ENCODE data around the gene USP25.

USP25 gene

DNA sequence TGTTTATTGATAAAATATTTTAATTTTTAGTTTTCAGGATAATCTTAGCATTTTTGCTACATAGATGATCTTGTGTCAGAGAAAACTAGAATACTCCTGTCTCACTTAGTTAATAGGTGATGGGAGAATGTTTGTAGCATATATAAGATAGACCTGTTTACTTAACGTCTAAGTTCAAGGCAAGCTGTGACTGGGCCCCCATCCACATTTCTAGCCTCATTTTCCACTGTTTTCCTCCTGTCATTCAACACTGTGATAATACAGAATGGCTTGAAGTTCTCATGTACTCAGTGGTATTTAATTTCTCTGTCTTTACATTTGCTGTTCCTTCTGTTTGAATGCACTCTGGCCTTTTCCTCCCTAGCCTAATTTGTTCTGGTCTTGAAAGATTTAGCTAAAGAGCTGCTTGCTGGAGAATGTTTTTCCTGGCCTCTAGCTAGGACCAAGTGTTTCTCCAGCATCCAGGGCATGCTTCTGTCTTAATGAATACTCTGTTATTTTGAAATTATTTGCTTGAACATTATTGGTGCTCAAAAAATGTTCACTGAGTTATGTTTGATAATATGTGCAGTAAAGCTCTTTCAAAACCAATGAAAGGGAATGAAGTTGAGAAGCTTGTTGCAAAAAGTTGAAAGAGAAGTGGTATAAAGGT, 37.3 kb downstream of the USP25 start:
- no peak for DNase-seq

DNA sequence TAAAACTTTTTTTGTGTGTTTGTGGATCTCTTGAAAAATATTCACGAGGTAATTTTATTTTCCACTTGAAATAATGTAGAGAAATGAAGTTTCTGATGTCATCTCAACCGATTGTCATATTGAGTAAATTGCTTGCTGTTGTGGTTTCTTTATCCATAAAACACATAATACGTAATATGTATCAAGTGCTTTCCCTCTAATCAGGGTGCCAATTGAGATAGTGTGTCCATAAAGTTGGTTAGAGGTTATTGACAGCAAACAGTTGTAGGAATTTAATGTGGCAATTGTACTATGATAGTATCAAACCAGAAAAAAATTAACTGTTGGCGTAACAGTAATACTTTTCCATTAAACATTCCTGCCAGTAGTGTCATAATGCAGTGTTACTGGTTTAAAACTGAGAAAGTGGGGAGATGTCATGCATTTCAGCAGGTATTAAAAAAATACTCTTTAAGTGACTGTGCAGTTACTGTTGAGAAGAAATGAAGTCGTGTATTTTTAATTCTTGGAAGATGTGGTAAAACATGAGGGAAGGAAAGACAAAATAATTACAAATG, 38.3 kb downstream of the USP25 start:
- DNase-seq = no peak

DNA sequence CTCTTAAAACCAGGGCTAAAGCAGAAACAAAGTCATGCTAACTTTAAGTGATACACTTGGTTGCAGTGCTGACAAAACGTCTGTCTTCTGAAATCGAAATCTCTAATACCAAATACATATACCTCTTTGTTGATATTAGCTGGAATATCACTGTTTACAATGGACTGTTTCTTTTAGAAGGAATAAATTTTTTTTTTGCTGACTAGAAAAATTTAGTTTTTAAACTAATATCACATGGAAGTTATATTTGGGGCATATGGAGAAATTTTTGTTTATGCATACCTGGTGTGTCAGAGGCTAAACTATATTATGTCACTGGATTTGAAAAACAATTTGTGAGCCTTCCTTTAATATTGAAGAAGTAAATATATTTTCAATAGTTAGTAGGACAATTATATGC, 39.1 kb downstream of the USP25 start:
- no peak for DNase-seq

DNA sequence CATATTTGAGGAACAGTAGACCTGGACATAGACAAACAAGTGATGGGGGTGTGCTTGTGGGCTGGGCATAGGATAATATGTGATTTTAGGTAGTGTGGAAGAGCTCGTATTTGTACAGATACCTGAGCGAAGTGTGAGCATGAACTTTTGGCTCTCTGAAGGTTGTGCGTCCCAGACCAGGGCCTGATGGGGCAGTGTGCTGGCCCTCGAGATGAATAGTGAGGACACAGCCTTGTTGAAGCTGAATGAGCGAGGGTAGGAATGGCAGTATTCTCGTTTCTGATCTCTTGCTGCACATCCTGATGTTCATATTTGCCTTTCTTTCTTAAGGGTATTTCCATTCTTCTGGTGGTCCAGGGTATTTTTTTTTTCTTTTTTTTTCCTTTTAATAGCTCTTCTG, 41.5 kb downstream of the USP25 start:
- DNase-seq = no peak

DNA sequence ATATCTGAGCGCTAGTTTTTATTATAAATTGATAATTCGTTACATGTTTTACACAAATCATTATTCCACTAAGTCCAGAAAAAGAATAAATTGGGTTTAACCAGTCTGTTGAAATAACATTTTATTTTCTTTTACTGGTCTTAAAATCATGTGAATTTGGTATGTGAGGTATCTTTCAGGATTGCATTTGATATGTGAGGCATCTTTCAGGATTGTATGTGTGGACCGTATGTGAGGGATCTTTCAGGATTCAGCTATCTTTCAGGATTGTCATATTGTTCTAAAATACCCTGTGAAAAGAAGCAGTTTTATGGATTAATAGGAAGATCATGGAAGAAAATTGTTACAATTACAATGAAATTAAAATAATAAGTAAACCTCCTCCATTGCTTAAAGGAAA, 42.9 kb downstream of the USP25 start:
- no peak for DNase-seq

DNA sequence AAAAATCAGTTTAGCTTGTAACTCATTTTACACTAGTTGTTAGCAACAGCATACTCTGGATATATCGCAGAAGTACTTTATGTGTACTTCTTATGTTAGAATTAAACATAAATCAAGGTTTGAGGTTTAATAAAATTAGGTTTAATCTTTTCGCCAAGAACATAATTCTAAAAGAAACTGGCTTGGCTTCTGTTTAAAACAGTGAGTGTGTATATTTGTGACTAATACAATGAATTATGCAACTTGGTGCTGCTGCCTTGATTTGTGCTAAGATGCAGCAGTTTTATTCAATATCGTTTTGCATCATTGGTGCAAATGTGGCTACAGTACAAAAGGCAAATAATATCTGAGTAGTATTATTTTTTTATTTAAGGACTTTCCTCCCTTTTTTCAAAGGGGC, 44.8 kb downstream of the USP25 start:
- no peak for DNase-seq

- DNase-seq = no peak
Observed at GRCh38 chr21:15775291-15775690, 45.5 kb downstream of the USP25 start.

GRCh38 chr21:15775981-15776380, 46.2 kb downstream of the USP25 start:
- DNase-seq = no peak

- no peak for DNase-seq
Observed at GRCh38 chr21:15776818-15777217, 47.0 kb downstream of the USP25 start.

DNA sequence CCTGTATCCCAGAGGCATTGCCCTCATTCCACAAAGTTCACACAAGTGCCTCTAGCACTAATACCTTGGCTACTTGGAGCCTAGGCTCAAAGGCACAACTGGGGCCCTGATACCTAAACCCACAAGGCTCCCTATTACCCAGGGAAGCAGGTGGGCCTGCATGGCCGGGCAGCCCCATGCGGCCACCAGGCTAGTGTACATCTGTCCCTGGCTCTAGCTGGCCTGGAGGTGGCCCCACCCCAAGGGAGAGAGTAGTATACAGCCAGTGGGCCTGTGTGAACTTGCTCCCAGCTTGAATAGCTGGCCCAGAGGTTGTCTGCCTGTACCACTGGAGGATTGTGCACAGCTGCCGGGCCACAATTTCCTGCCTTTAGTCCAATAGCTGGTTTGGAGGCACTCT, 52.2 kb downstream of the USP25 start:
- no peak for DNase-seq

DNA sequence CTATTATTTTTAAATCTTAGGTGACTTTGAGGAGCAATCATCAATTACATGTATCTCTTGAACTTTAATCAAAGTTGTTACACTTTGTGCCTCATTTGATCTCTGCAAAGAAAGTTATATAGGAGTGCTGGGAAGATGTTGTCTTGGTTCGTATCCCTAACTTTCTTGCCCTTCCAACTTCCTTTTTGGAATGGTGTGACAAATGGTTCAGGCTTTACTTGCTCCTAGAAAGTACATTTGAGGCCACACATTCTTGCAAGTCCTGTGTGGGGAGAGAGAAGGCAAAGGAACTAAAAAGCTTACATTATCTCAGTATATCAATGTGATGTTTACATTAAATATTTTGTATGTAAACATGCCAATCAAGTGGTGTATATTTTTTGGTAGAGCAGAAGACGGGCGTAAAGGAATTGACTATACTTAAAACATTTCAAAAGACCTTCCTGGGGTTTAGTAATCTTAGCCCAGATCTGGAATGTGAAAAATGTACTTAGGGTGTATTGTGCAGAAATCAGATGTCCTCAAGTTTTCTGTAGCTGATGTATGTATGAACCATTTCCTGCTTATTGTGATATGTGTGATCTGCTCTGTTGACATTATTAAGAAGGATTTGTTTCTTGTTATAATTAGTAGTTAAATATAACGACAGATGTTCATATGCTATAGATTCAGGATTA, 59.2 kb downstream of the USP25 start:
- no peak for DNase-seq

GRCh38 chr21:15793109-15793508, 63.3 kb downstream of the USP25 start:
- no peak for DNase-seq

DNA sequence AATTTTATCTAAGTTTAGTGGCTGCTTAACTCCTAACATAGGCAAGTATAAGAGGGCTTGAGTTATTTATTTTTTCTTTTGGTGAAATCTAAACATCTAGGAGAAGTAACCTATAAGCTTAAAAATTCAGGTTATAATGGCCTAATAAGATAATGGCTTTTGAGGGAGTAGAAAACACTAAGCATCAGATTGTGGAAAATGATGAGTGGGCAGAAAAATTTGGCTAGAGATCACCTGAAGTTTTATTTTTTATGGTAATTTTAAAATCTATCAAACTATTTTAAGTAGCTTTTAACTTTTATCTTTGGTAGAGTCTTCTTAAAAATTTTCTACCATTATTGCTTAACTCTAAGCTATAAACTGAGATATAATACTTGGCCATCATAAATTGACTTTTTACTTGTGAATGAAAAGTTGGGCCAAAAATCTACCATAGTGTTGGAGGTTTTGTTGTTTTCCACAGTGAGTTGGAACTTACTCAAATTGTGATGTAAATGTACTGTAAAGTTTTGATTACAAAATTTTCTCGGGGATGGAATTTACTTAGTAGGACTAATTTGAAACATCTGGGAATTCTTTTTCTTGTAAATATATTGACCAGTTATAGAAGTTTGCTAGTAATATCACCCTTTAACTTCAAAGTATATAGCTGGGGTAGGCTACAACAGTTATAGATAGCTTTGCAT, 63.9 kb downstream of the USP25 start:
- no peak for DNase-seq

DNA sequence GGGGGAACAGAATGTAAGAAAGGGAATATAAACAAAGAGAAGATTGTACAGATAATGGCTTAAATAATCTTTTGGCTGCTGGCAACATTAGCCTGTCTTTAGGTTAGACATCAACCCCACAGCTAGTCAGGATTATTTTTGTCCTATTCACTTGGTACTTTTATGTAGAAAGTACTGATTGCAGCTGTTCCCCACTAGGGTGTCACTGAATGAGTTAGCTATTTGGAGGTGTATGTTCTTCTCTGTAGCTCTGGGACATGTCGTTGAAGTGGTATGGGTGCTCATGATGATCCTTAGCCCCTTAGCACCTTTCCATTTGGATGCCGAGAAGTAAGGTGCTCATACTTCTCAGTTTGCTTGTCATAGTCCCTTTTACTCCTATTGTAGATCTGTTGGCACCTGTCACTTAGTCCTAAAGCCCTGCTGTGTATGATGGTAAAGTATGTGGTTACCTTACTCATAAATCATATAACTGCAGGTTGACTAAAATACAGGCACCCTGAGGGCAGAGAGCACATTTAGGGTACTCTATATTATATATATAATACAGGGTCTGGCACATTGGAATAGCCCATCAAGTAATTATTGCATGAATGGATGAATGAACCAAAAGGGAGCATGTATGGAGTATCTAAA, 64.6 kb downstream of the USP25 start:
- no peak for DNase-seq

DNA sequence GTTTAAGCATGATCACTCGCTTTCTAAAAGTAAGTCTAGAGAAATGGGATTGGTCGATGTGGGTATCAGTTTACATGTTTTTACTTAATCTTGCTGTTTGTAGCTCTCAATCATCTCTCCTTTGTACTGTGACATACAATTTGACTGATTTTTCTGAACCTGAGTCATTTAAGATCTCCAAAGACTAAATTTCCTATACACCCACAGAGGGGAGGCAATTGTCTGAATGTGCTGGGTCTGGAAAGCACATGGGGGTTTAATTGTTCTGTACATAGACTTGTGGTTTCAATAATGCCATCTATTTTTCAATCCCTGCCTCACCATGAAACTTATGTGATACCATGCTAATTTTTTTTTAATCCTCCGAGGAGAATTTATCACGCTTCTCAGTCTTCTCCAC, 65.8 kb downstream of the USP25 start:
- no peak for DNase-seq

DNA sequence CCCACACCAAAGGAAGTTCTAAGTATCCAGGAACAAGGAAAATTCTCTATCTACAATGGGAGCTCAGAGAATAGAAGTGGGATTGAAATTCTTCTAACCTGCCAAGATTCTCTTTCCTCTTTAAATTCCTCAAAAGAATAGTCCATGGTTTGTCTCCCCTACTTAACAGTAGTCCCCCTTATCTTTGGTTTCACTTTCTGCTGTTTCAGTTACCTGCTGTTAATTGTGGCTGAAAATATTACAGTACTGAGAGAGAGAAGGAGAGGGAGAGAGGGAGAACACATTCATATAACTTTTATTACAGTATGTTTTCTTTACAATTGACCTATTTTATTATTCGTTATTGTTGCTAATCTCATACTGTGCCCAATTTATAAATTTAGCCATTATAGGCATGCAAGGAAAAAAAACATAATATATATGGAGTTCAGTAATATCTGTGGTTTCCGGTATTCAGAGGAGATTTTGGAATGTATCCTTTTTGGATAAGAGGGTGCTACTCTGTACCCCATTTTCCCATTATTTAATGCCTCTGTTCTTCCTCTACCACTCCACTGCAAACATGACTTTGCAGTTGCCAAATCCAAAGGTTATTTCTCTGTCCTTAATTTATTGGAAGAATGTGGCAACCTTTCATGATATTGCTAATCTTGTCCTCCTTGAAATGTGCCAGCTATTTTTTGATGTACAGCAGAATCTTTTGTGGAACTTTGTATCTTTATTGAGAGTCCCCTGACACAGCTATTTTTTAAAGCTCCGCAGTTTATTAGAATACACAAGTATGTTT, 68.0 kb downstream of the USP25 start:
- no peak for DNase-seq

GRCh38 chr21:15801352-15801863, 71.6 kb downstream of the USP25 start:
- DNase-seq = no peak

DNA sequence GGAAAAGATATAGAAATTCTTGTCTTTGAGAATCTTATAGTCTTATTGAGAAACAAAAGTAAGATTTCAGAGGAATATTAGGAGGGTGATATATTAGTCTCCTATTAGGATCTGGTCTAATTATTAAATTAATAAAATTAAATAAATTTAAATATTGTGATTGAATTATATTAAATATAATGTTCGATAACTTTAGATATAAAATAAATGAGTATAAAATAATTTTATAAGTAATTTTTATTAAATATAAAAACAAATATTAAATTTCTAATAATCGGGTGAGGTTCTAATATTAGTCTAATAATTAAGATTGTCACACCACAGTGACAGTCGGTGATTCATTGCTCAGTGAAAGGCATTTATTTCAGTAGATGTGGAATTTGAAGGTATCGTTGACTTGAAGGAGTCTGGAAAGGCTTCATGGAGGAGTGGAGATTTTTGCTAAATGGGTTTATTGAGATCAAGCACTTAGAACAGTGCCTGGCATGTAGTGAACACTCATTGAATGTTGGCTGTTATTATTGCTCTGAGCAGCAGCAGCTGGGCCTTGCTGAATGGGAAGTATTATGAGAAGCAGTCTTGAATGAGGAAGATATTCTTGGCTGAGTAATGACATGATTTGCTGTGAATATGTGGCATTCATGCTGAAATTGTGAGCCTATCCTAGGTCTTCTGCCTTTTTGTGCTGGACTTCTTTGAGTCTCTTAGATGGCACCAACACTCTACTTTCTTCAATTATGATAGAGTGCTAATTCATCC, 74.6 kb downstream of the USP25 start:
- no peak for DNase-seq

- DNase-seq = no peak
Observed at GRCh38 chr21:15809065-15809464, 79.3 kb downstream of the USP25 start.

DNA sequence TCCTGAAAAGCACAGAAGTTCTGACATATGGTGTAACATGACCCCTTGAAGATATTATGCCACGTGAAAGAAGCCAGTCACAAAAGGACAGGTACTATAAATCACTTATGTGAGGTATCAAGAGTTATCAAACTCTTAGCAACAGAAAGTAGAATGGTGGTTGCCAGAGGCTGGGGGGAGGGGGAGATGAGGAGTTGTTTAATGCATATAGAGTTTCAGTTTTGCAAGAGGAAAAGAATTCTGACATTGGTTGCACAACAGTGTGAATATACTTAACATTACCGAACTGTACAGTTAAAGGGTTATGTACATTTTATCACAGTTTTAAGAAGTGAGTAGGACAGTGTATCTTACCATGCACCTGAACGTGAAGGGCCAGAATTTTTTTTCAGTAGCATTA, 80.0 kb downstream of the USP25 start:
- no peak for DNase-seq

DNA sequence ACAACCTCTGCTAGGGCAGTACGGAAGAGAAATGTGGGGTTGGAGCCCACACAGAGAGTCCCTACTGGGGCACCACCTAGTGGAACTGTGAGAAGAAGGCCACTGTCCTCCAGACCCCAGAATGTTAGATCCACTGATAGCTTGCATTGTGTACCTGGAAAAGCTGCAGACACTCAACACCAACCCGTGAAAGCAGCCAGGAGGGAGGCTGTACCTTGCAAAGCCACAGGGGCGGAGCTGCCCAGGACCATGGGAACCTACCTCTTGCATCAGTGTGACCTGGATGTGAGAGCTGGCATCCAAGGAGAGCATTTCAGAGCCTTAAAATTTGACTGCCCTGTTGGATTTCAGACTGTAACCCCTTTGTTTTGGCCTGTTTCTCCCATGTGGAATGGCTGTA, 85.5 kb downstream of the USP25 start:
- no peak for DNase-seq

DNA sequence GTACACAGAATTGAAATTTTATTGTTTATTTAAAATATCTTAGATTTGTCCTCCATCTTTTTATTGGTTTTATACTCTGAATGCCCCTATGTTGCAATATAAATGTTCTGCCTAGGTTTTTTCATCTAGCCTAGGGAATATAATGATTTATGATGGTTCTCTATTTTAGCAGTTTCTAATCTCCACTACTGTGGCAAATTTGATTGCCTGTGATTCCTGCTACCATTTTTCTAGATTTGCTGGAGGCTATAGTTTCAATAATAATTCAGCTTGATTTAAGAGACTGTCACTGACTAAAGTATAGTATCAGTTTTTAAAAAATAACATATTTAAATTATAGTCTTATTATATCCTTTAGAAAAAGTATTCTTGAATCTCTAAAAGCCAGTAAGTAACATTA, 90.5 kb downstream of the USP25 start:
- no peak for DNase-seq

Measured in DMS79 (cell line).